SK-MEL-5 (cell line): ENCODE measurements around the gene ASIP. TPM values are rescaled to one million over a fixed set of nuclear protein-coding genes. Genes with fewer than 3 reads are reported as not detected.
A peak's percentile ranks its signal among the peaks of the same experiment; 100 is the strongest.
"Not testable (repeated sequence)": the region's sequence is repeated elsewhere in the genome, so short reads cannot be mapped to it uniquely, and the experiment has no call there.

Source experiments
- DNase-seq: peaks from one replicate; pipeline ENCODE4 v3.0.0-alpha.2; 2016; ENCODE audit warnings: low read depth, low spot score
- in situ Hi-C: cut with HindIII; loops from 2 replicates; pipeline ENCODE4 v1.10.0; 2016; ENCODE audit warnings: low sequenced_read_pairs, high pct_unique_total_duplicates, low pct_unique_long_range_greater_than_20kb
- polyA plus RNA-seq, 2 experiments: library from polyadenylated mRNA; depleted of rRNA; stranded (reverse); fragments of >200 nt; gene quantifications; 2 replicates each; pipeline ENCODE4 v1.2.3, GENCODE V29; 2015
- total RNA-seq: library from RNA; depleted of rRNA; stranded (reverse); fragments of >200 nt; shearing (Covaris generic); gene quantifications from 2 replicates; pipeline ENCODE4 v1.2.3, GENCODE V29; 2014; rRNA removed

ASIP gene, protein sequence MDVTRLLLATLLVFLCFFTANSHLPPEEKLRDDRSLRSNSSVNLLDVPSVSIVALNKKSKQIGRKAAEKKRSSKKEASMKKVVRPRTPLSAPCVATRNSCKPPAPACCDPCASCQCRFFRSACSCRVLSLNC
- 0.55 TPM in 1 of 2 replicates, not detected in the other for total RNA-seq
- polyA plus RNA-seq (2015; cell fraction: cytosol; rRNA removed), result not detected in 2 replicates
- not detected in 2 replicates for polyA plus RNA-seq (2015; cell fraction: nucleus; rRNA removed)

DNA sequence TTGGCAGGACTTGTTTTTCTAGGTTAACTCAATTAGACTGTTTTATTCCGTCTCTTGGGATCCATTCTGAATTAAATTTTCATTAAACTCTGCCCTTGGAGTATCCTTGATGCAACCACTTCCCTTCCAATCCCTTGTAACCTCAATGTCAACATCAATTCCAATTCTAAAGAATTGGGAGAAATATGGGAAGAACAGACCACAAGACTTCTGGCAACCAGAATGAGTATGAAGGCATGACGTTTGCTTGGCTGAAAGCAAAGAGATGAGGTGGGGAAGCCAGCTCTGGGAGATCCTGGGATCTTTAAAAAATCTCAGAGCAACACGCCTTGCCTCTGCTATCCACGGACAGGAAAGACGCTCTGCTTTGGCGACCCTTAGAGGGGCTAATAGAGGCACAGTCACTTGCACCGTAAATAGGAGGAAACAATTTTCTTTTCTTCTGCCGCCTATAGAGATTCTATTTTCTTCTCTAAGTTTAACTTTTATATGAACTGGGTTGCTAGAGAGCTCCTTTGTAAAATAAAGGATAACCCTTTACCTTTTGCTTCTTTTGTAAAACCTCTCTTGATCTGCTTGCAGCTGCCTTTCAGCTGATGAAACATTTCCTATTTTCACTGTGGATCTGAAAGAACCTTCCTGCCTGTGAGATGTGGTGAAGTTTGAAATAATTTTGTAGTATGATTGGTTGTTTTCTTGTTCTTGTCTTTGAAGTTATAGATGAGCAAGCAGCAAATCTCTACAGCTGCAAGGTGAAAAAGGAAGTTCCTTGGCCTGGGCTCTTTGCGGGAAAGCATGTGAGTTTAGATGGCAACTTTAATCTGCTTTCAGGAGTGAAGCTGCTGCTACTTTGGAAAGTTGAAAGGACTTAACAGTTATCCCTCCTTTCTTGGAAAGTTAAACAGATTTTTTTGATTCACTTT, at the start of gene ASIP:
ASIP (plus strand) TSS at position 731 of the 923 bp plus-strand sequence. CDS start 18,952 bp downstream, outside the sequence.
- in situ Hi-C loops, result no loop called here
- no peak for DNase-seq

DNA sequence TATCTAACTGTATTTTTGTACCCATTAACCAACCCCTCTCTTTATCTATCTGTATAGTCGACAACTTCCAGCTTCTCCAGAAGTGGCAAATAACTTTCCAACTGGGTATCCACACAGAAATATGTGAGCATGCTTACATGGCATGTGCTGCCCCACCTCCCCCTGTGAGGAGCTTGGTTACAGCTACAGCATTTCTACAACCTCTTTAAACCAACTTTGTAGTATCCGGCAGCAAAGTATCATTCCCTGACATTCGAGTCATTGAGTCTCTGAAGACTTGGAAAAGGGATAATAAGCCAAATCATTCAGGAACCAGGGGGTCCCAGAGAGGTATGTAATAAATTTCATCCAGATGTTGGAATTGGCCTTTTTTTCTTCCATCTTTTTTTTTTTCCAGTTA, 48.2 kb upstream of the ASIP start:
- in situ Hi-C loops, result no loop called here
- no peak for DNase-seq

DNA sequence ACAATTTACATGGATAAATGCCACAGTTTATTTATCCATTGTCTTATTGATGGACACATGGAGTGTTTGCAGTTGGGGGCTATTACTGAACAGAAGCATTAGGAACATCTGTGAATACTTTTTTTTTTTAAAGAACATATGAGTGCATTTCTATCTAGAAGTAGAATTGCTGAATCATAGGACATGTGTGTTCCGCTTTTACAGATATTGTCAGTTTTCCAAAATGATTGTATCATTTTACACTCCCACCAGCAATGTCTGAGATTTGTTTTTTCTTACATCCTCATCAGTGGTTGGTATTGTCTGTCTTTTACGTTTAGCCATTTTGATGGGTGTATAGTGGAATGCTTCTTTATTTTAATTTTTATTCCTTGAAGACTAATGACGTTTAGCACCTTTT, 42.0 kb upstream of the ASIP start:
- in situ Hi-C loops, result no loop called here

DNA sequence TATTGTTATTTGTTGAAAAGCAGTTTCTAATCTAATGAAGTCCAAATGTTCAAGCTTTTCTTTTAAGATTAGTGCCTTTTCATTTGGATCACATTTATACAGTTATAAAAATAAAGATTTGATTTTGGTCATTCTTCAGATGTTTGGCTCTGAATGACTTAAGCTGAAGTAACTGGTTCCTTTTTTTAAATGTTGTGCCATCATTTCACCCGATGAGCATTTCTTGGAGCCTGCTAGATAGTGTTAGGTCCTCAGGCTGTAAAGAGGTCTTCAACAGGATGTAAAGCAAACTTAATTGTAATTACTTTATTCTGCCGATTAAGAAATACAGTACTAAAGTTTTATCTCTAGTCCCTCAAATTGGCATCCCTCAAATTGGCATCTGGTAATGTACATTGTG, 41.2 kb upstream of the ASIP start:
- DNase-seq, result no peak
- in situ Hi-C loops, result no loop called here

More for the DNA sequence above, 42.0 kb upstream of the ASIP start:
- DNase-seq, result no peak

DNA sequence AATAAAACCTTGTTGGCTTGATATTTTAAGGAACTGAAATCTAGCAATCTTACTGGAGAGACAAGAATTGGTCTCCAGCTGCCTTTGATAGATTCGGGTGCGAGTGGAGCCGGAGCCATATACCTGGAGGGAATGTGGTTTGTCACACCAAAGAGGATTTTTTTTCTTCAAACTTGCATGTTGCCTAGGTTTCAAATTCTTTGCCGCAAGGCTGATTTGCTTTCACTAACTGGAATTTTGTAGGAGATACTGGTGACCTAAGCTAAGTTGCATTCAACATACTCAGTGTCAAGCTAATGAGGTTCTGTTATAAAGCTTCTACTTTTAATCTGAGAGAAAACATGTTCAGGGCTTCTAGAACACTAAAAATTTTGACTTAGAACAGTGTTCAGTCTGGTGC, 39.7 kb upstream of the ASIP start:
- DNase-seq, result no peak
- in situ Hi-C loops, result no loop called here

DNA sequence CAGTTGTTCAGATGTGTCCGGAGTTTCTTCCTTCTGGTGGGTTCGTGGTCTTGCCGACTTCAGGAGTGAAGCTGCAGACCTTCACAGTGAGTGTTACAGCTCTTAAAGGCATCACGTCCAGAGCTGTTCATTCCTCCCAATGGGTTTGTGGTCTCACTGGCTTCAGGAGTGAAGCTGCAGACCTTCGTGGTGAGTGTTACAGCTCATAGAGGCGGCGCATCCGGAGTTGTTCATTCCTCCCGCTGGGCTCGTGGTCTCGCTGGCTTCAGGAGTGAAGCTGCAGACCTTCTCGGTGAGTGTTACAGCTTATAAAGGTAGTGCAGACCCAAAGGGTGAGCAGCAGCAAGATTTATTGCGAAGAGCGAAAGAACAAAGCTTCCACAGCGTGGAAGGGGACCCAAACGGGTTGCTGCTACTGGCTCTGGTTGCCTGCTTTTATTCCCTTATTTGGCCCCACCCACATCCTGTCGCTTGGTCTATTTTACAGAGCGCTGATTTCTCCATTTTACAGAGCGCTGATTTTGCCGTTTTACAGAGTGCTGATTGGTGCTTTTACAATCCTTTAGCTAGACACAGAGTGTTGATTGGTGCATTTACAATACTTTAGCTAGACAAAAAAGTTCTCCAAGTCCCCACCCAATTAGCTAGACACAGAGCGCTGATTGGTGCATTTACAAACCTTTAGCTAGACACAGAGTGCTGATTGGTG, 35.9 kb upstream of the ASIP start:
- DNase-seq, in situ Hi-C loops: not testable (repeated sequence)

DNA sequence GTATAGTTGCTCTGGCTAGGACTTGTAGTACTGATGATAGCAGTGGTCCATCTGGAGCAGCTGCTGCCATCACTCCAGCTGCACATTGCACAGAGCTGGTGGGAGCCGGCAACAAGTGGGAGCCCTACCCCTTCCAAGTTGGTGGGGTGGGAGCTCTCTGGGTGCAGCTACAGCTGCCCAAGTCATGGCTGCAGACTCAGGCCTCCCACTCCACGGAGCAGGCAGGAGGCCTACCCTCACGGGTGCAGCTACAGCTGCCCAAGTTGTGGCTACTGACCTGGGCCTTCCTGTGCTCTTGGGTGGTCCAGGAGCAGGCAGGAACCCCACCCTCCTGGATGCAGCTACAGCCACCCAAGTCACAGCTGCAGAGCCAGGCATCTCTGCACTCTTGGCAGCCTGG, 32.1 kb upstream of the ASIP start:
- in situ Hi-C loops, result no loop called here
- no peak for DNase-seq

DNA sequence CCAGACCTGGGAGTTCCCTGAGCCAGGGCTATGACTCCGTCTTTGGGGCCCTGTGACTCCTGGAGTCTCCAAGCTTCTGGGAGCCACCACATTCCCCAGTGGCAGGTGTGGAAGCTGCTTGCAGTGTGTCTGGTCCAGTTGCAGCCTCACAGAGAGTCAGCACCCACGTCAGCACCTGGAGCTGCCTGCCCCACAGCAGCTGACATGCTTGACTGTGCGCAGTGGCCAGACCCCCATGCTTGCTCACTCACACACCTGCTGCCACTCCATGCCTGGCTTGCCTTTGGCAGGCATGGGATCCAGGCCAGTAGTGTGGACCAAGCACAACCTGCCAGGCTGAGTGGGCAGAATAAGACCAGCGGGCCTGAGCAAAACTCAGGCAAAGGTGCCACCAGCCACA, 31.0 kb upstream of the ASIP start:
- in situ Hi-C loops, result no loop called here
- DNase-seq, result no peak

DNA sequence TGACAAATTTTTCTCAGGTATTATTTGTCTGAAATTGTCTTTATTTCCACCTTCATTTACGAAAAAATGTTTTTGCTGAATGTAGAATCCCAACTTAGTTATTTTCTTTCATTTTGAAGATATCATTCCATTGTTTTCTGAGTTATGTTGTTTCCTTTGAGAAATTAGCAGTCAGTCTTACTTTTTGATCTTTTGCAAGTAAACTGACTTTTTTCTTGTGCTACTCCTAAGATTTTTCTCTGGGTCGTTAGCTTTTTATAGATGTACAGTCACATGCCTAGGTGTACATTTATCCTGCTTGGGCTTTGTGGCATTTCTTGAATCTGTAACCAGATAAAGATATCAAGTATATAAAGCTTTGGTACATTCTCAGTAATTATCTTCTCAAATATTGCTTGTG, 29.6 kb upstream of the ASIP start:
- in situ Hi-C loops, result no loop called here

DNA sequence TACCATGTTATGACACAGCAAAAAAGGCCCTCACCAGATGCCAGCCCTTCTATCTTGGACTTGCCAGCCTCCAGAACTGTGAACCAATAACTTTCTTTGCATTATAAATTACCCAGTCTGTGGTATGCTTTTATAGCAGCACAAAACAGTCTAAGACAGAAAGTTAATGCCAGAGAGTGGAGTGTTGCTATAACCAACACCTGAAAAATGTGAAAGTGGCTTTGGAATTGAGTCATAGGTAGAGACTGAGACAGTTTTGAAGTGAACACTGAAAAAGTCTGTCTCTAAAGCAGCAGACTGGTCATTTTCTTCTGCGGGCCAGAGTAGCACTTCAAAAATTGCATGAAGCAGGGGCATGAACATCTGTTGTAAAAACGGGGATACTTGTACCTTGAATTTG, 28.0 kb upstream of the ASIP start:
- in situ Hi-C loops, result no loop called here
- no peak for DNase-seq

More for the DNA sequence above, 29.6 kb upstream of the ASIP start:
- no peak for DNase-seq

DNA sequence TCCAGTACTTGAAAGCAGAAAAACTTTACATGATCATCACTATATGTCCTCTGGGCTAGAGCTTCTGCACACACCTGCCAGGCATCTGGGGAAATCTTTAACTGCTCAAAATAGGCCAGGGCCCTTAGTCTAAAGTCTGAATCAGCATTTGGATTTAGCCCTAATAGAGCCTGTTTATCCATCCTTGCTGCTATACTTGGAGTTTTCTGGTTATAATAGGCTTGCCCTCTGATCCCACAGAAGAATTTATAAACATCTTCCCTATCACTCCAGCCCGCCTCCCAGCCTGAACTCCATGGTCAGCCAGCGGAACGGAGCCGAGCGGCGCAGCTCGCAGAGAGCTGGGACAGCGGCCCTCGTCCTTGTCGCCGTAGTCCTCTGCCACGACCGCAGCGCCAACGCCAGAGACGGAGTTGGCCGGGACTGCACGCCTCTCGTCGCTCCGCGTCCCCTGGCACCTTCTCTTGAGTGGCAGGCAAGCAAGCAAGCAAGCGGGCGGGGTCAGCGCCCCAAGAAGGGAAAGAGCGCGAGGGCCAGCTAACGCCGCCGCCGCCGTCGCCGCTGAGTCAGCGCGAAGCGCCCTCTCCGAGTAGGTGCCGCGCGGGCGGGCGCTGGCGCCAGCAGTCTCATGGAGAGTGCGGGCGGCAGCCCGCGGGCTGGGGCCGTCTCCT, 25.4 kb upstream of the ASIP start:
- in situ Hi-C loops, result no loop called here
- peak; percentile 32 for DNase-seq

DNA sequence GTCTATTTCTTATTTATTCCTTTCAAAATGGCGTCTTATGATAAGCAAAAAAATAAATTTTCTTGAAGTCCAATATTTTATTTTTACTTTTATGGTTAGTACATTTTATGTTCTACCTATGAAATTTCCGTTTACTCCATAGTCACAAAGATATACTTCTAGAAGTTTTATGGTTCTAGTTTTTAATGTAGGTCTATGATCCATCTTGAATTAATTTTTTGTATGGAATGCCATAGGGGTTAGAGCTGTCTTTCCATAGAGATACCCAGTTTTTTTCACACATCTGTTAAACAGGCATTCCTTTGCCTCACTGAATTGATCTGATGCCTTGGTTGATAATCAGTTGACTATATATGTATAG, 24.9 kb upstream of the ASIP start:
- in situ Hi-C loops, result no loop called here
- no peak for DNase-seq

DNA sequence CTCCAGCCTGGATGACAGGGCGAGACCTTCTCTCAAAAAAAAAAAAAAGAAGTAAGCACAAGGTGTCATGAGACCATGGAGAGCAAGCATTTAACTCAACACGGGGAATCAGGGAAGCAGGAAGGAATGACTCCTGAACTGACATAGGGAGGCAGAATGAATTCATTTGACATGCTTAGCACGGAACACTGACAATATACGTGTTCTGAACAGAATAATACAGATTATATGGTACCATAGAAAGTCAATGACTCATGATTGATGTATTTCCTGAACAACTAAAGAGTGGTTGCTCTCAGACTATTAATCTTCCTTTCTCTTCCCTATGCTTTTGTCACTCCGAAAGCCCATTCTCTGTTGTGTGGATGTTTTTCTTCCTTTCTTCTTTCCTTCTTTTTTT, 20.7 kb upstream of the ASIP start:
- in situ Hi-C loops, result no loop called here

DNA sequence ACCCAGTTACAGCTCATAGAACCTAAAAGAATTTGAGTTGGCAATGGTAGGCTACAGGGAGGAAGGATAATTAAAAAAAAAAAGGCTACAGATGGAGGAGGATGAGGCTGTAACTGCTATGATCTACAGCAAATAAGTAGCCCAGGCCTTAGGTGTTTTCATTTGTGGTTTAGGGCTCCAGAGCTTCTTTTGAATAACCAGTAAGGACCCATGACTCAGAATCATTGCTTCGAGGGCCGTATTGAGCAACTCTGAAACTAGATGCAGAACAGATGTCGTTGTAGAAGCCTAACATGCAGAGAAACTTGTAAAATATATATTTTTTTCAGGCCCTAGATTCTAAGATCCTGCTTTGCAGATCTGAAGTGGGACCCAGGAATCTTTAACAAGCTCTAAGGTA, 19.0 kb upstream of the ASIP start:
- DNase-seq, result peak; percentile 18

More for the DNA sequence above, 20.7 kb upstream of the ASIP start:
- DNase-seq, result peak; percentile 45

DNA sequence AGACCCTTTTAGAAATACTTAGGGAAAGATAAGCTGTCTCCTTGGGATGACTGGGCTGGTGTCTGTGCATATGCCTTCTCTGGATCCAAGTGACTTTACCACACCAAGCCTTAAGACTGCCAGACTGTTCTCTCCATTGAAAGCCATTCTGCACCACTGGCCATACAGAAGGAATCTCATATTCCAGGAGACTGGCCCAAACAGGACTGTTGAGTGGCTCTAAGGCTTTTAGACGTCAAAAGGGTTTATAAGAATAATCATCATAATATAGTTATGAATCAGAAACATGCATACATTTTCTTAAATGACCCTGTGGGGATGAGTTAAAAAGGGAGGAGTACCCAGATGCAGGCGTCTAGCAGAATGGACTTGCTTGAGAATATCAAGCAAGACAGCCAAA, 17.0 kb upstream of the ASIP start:
- DNase-seq, in situ Hi-C loops: not testable (repeated sequence)

More for the DNA sequence above, 19.0 kb upstream of the ASIP start:
- in situ Hi-C loops, result no loop called here

DNA sequence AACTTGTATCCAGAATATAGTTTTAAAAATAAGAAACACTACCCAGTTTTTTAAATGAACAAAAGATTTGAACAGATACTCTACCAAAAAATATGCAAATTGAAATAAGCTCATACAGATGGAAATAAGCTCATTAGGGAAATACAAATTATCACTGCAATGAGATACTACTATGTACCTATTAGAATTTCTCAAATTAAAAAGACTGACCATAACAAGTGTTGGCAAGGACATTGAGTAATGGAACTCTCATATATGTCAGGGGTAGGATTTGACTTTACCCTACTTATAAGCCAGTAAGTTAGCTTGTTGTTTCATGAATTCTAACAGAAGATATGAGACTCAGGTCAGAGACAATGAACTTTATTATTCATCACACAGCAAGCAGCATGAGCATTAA, 9.6 kb upstream of the ASIP start:
- no peak for DNase-seq
- in situ Hi-C loops, result no loop called here

DNA sequence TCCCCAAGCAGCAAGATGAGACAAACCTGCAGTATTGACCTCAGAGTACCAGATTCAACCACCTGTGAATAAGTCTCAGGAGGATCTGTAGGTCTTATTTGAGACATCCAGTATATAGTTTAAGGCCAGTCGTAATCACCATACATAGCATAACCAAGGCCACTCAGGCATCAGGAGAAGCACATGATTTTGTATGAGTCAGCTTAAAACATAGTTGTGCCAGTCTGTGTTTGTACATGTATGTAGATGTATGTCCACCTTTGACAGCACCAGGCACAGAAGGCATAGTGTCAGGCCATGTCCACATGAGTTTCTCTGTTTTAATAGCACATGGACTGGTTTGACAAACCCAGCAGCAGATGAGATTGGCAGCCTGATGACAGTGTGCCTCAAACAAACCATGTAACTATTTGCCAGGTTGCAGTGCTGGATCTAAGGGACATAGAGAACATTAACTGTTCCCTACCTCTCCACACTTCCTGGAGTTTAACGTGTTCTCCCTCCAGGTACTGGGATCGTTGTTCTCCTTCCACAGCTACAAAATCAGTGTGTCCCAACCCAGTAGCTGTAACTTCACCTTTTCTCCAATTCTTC, 8.6 kb upstream of the ASIP start:
- no peak for DNase-seq
- in situ Hi-C loops, result no loop called here
